GM21737 (cell line): ENCODE data around the gene JAKMIP3.

ENCODE experiments used
- ATAC-seq: cut with Tn5 transposase; IDR thresholded peaks from one replicate; pipeline ENCODE4 v1.9.1; 2021; ENCODE audit warnings: mild to moderate bottlenecking, moderate library complexity; ENCODE audit not compliant: unreplicated experiment

The JAKMIP3 gene

DNA sequence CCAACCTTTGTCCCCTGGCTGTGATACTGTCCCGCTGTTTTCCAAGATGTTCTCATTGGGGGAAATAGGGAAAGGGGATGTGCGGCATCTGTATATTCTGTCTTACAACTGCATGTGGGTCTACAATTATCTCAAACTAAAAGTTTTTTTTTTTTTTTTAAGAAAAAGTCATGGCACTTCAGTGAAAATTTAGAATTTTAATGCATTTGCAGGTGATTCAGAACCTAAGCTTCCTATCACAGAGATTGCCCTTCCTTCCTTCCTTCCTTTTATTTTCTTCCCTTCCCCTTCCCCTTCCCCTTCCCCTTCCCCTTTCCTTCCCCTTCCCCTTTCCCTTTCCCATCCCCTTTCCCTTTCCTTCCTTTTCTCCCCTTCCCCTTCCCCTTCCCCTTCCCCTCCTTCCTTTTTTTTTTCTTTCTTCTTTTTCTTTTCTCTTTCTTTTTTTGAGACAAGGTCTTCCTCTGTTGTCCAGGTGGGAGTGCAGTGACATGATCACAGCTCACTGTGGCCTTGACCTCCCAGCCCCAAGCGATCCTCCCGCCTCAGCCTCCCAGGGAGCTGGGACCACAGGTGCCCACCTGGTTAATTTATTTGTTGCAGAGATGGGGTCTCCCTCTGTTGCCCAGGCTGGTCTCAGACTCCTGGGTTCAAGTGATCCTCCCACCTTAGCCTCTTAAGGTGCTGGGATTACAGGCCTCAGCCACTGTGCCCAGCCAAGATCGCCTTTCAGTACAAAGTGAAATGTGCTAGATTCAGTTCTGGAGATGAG is 32.0 kb downstream of the JAKMIP3 start:
- ATAC-seq, result no peak

DNA sequence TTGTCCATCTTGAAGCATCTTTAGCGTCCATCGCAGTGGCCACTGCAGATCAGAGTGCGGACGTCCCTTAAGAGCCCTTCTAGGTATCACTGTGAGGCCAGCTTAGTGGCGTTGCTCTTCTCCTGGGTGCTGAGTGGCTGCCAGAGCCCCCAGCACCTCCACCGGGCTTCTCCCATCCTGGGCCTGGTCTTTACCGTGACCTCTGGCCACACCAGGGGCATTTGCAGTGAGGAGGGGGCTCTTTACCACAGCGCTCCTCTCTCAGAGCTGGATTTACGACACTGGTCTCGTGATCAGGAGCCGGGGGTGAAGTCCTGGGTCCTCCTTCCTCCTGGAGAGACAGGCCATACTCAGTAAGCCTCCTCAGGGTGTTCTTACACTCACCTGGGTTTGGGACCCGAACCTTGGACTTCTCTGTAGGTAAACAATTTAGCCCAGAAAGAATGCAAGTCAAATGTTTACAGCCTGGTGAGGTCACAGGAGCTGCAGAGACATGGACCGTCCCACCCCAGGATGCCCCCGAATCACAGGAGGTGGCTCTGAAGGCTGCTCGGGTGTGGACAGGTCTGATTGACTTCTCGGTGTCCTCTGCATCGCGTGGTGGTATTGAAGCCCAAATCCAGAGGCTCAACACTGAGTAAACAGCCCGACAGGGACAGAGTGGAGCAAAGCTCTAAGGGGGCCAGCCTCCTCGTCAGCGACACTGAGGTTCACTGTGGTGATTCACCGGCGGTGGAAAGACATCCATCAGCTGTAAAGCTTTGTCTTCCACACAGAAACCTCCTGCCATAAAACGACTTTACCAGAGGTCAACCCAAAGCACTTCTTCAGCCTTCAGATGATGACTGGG is 33.0 kb downstream of the JAKMIP3 start:
- ATAC-seq, result no peak

DNA sequence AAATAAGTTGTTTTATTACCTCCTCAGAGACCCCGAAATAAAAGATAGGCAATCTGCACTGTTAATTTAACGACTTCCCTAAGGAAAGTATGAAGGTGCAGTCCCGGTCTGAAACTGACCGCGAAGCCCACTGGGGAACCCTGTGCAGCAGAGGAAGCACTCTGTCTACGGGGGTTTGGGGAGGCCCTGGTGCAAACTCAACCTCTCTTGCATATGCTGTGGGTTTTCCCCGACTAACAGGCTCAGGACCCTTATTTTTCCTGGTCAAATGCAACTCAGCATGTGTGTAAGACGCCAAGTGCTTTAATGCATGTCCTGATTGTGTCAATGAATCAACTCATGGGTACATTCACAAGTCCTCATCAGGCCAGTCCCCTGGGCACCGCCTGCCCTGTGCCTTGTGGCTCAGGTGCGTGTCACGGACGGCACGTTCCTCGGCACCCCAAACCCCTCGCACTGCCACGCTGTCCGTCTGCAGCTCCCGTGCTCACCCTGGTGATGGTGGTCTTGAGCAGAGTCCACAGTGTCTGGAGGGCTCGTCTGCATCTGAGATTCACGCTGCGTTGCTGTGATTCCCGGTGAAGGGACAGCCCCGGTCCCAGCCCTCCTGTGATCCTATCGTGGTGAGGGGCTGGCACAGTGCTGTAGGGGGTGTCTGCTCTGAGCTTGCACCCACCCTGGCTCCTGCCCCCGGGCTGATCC is 33.8 kb downstream of the JAKMIP3 start:
- ATAC-seq, result no peak

DNA sequence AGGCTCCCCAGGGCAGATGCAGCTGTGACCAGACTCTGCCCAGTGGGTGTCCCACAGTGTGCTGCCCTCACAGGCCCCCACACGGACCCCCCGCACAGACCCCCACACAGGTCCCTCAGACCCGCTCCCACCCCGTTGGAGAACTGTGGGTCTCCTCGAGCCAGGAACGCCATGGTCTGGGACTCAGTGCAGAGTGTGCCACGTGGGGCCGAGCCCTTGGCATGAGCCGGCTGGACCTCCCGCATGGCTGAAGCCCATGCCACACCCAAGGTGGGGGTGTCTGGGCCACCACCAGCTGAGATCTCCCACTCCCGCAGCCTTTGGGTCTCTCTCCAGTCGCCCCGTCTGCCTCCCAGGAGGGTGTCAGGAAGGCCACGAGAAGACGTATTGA is 34.3 kb downstream of the JAKMIP3 start:
- no peak for ATAC-seq

DNA sequence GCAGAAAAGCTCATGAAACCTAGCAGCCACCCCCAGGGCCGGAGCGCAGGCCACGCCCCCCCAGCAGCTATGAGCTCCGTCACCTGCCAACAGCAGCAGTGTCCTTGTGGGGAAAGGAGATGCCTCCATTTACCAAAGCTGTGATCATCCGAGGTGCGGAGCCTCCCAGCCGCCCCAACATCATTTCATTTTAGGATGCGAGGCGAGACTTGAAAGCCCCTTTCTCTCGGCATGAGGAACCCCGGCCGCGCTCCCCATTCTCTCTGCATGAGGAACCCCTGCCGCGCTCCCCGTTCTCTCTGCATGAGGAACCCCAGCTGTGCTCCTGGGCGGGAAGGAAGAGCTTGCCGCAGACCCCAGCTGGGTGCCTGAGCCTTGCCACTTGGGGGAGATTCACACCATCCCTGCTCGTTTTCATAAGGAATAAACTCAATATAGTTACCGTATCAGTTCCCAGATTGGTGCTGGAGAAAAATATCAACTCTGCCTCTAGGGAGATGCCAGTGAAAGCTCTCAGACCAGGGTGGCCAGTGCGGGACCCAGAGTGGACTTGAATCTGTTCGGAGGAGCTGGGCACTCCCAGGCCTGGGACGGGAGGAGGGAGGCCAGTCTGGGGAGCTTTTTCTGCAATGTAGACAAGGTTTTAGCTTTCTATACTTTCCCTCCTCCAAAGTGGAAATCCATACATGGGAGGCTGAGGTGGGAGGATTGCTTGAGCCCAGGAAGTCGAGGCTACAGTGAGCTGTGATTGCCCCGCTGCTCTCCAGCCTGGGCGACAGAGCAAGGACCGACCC is 35.0 kb downstream of the JAKMIP3 start:
- ATAC-seq, result no peak

- no peak for ATAC-seq
Observed at GRCh38 chr10:132101529-132101928, 35.8 kb downstream of the JAKMIP3 start.

DNA sequence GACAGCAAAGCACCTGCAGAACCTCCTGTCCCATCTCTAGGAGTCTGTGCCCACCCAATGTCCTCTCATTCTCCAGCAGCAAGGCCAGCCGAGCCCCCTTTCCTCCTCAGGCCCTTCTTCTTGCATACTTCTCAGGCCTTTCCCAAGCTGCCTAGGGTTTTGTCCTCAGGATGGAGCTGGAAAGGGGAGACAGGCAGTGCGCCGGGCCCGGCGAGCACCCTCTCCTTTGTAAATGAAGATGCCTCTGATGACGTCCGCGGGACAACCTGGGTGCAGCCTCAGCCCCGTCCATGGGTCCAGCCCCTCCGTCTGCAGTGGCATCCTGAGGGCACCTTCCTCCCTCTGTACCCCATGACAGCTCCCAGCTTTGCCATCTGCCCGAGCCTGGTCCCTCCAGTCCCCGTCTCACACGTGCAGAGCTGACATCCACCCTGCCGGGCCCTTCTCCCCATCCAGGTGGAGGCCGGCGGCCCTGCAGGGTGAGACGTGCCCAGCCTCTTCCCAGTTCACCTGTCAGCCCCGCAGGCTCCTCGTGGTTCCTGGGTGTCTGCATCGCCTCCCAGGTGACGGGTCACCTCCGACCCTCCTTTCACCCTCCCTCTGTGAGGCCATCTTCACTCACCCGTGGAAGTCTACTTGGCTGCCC is 36.4 kb downstream of the JAKMIP3 start:
- ATAC-seq, result no peak

DNA sequence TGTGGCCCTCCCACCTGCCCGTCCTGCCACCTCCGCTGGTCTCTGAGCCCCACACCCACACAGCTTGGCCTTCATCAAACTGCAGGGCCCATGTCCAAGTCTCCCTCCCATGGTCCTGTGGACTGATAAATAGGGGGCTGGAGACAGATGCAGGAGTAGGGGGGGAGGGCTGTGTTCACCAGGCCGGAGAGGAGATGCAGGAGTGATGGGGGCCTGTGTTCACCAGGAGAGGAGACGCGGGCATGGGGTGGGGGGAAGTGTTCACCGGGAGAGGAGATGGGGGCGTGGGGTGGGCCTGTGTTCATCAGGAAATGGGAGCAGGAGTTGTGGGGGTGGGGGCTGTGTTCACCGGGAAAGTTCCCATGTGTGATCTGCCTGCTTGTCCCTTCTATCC is 37.0 kb downstream of the JAKMIP3 start:
- ATAC-seq, result no peak

GRCh38 chr10:132103116-132103910 is 37.6 kb downstream of the JAKMIP3 start:
- no peak for ATAC-seq

DNA sequence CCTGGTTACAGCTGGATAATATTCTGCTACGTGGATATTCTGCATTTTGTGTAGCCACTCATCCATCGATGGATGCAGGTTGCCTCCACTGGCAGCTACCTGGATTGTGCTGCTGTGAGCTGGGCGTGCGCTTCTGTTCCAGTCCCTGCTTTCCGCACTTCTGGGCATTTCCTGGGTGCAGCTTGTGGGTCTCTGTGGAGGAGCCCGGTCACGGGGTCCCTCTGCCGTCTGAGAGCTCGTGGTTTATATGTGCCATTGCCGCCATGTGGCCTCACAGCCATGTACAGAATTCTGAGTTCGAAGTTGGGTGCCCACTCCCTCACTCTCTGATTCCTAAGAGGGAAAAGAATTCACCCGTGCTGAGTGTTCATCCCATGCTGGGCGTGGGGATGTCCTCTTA is 38.3 kb downstream of the JAKMIP3 start:
- no peak for ATAC-seq

GRCh38 chr10:132104471-132105301 is 38.9 kb downstream of the JAKMIP3 start:
- no peak for ATAC-seq

DNA sequence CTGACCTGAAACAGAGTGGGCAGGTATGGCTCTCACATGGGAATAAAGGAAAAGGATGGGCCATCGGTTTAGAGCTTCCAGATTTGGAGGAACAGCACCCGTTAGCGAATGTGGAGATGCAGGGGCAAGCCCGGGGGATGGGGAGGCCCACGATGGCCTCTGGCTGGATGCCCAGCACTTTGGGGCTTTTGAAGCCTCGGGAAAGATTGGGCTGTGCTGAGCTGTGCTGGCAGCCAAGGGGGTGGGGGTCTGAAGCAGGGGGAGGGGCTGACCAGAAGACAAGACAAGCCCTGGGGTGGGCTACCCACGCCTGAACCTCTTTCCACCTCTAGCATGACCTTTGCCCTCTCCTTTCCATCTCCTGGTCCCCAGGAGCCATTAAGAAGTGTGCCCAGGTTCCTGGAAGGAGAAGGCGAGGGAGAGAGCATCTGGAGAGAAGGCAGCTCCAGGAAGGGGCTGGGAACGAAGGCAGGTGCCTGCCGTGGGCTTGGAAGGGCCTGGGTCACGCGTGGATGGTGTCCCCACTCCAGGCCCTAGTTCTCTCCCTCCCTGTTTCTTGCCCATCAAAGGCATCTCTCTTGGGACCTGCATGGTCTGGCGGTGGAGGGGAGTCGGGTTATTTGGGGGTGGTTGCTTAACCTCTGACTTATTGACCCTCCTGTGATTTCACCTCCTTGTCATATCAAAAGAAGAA is 39.7 kb downstream of the JAKMIP3 start:
- no peak for ATAC-seq

DNA sequence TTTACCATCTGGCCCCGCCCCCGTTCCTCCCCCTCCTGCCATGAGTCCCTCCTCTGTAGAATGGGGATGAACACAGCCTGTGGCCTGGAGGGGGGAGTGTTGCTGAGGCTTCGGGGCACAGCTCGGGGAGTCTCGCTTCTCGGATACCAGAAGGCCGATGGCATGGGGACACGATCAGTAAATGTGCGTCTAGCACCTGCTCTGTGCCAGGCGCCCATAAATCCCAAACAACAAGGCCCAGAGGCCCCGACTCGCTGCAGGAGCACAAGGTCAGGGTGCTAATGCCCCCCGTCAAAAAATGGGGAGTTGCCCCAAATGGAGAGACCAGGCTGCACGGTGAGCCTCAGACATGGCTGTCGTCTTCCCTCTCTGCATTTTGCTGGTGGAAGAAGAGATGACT is 40.7 kb downstream of the JAKMIP3 start:
- no peak for ATAC-seq

GRCh38 chr10:132107186-132107948 is 41.6 kb downstream of the JAKMIP3 start:
- no peak for ATAC-seq

- ATAC-seq, result no peak
Observed at GRCh38 chr10:132107949-132108877, 42.5 kb downstream of the JAKMIP3 start.
